Measurements from ENCODE around the gene CARD19.

DNA sequence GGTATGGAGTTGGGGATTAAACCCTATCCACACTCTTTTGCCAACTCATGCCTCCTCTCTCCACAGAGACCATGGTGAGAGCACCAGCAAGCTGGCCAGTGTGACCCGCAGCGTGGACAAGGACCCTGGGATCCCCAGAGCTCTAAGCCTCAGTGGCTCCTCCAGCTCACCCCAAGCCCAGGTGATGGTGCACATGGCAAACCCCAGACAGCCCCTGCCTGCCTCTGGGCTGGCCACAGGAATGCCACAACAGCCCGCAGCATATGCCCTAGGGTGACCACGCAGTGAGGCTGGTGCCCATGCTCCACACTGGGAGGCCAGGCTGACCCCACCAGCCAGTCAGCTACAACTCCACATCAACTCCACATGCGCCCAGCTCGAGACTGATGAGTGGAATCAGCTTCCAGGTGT is 11.5 kb upstream of the CARD19 start:
- TF ChIP-seq, protein P1, sequence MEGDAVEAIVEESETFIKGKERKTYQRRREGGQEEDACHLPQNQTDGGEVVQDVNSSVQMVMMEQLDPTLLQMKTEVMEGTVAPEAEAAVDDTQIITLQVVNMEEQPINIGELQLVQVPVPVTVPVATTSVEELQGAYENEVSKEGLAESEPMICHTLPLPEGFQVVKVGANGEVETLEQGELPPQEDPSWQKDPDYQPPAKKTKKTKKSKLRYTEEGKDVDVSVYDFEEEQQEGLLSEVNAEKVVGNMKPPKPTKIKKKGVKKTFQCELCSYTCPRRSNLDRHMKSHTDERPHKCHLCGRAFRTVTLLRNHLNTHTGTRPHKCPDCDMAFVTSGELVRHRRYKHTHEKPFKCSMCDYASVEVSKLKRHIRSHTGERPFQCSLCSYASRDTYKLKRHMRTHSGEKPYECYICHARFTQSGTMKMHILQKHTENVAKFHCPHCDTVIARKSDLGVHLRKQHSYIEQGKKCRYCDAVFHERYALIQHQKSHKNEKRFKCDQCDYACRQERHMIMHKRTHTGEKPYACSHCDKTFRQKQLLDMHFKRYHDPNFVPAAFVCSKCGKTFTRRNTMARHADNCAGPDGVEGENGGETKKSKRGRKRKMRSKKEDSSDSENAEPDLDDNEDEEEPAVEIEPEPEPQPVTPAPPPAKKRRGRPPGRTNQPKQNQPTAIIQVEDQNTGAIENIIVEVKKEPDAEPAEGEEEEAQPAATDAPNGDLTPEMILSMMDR (IDR thresholded peaks at IDR 0.05; ENCODE audit: low read depth, low read length, poor library complexity, severe bottlenecking), result no peak
- no peak for TF ChIP-seq EZH2phosphoT487 (IDR thresholded peaks at IDR 0.05; ENCODE audit: borderline replicate concordance, low read length)

Data from DOHH2 (cell line).